NCI-H2227 (cell line): ENCODE measurements around the gene TAF8.
"Not testable (repeated sequence)": the region's sequence is repeated elsewhere in the genome, so short reads cannot be mapped to it uniquely, and the experiment has no call there.

Experiments used
- DNase-seq: peaks from one replicate; lab custom pipeline; 2025; ENCODE audit not compliant: unreplicated experiment; lab: John Stamatoyannopoulos, UW

TAF8 gene

GRCh38 chr6:42050297-42051267 lies at the start of gene TAF8:
Gene TAF8 (plus strand): TSS chr6:42050524. CDS start chr6:42050542, 18 bp downstream.
- peak; percentile 89 for DNase-seq

GRCh38 chr6:42001506-42001905 lies 48.8 kb upstream of the TAF8 start:
- no peak for DNase-seq

- DNase-seq: not testable (repeated sequence)
These were observed 46.7 kb upstream of the TAF8 start for GRCh38 chr6:42003658-42004057.

- DNase-seq: peak; percentile 9
These were observed 42.8 kb upstream of the TAF8 start for GRCh38 chr6:42007286-42008137.

GRCh38 chr6:42008138-42008528 lies 42.2 kb upstream of the TAF8 start:
- not testable (repeated sequence) for DNase-seq

- no peak for DNase-seq
These were observed 40.5 kb upstream of the TAF8 start for GRCh38 chr6:42009844-42010184.

GRCh38 chr6:42010185-42010891 lies 40.0 kb upstream of the TAF8 start:
- DNase-seq: peak; percentile 32

- no peak for DNase-seq
These were observed 39.4 kb upstream of the TAF8 start for GRCh38 chr6:42010909-42011308.

GRCh38 chr6:42012501-42013133 lies 37.7 kb upstream of the TAF8 start:
- DNase-seq: no peak

GRCh38 chr6:42013134-42013516 lies 37.2 kb upstream of the TAF8 start:
- DNase-seq: no peak

- no peak for DNase-seq
These were observed 33.2 kb upstream of the TAF8 start for GRCh38 chr6:42017021-42017643.

- no peak for DNase-seq
These were observed 29.4 kb upstream of the TAF8 start for GRCh38 chr6:42020967-42021366.

GRCh38 chr6:42021847-42022754 lies 28.2 kb upstream of the TAF8 start:
- no peak for DNase-seq

- DNase-seq: no peak
These were observed 27.5 kb upstream of the TAF8 start for GRCh38 chr6:42022755-42023384.

GRCh38 chr6:42025066-42025844 lies 25.1 kb upstream of the TAF8 start:
- DNase-seq: no peak

GRCh38 chr6:42025845-42026243 lies 24.5 kb upstream of the TAF8 start:
- DNase-seq: no peak

GRCh38 chr6:42026540-42026939 lies 23.8 kb upstream of the TAF8 start:
- DNase-seq: no peak
